ENCODE measurements around the gene CCNL2.

The CCNL2 gene

DNA sequence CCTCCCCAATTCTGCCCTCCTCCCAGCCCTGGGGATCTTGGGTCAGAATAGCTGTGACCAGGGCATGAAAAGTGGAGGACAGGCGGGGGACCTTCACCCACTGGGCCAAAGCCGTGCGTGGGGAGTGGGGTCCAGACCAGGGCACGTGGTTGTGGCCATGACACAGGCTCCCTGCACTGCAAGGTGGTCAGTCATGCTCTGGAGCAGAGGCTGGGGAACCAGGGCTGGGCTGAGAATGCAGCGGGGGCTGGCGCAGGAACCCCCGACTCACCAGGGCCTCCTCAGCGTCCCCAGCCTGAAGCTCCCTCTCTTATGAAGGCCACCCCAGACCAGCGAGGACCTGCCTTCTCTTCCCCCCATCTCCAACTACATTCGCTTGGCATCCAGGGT is 52.6 kb downstream of the CCNL2 start:
- peak overlapping the region; percentile 83 for H3K4me3 ChIP-seq (replicated peaks; ENCODE audit: low read depth, low read length)
- TF ChIP-seq, protein P1, sequence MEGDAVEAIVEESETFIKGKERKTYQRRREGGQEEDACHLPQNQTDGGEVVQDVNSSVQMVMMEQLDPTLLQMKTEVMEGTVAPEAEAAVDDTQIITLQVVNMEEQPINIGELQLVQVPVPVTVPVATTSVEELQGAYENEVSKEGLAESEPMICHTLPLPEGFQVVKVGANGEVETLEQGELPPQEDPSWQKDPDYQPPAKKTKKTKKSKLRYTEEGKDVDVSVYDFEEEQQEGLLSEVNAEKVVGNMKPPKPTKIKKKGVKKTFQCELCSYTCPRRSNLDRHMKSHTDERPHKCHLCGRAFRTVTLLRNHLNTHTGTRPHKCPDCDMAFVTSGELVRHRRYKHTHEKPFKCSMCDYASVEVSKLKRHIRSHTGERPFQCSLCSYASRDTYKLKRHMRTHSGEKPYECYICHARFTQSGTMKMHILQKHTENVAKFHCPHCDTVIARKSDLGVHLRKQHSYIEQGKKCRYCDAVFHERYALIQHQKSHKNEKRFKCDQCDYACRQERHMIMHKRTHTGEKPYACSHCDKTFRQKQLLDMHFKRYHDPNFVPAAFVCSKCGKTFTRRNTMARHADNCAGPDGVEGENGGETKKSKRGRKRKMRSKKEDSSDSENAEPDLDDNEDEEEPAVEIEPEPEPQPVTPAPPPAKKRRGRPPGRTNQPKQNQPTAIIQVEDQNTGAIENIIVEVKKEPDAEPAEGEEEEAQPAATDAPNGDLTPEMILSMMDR (IDR thresholded peaks at IDR 0.05; ENCODE audit: low read depth, low read length, missing control alignments), result no peak
- no peak for DNase-seq (ENCODE audit: extremely low read depth, low read depth)

DNA sequence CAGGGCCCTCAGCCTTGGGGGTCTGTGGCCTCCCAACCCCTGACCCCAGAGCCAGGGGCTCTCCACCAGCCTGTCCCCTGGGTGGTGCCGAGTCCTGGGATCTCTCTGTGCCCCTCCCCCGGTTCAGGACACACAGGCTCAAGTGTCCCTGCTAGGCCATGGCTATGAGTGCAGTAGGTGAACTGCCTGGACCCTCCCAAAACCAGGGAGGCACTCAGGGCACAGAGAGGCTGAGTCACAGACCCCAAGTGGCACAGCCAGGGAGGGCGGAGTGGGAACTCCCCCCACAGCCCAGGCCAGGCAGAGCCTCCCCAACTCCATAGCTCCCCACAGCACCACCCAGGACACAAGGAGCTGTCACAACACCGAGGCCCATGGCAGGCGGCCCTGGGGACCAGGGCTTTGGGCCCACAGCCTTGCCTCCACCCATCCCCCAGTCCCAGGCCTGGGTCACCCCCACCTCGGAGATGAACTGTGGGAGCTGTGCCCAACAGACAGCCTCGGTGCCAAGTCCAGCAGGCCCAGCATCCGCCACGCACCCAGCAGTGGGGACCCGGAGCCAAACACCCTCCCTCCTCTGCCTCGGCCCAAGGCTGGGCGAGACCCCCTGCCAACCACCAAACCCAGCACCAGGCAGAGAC is 53.2 kb downstream of the CCNL2 start:
- no peak for DNase-seq (ENCODE audit: extremely low read depth, low read depth)
- H3K4me3 ChIP-seq (replicated peaks; ENCODE audit: low read depth, low read length), result peak overlapping the region; percentile 25
- TF ChIP-seq, protein P1 (IDR thresholded peaks at IDR 0.05; ENCODE audit: low read depth, low read length, missing control alignments), result no peak

DNA sequence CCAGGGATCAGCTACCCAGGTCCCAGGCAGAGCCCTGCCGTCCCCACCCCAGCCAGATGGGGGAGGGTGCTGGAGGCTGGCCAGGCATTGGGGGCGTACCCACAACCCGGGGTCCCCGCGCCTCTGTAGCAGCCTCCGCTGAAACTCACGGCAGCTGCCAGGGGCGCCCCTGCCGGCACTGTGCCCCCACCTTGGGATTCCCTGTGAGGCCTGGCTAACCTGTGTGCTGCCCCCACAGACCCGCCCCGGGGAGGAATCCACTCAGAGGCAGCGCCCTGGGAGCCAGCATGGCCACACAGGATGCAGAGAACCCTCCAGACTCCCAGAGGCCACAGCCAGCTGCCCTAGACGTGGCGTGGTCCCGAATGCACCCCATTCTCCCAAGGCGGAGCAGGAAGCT is 53.8 kb downstream of the CCNL2 start:
- TF ChIP-seq, protein P1 (IDR thresholded peaks at IDR 0.05; ENCODE audit: low read depth, low read length, missing control alignments), result no peak
- peak overlapping the region; percentile 25 for H3K4me3 ChIP-seq (replicated peaks; ENCODE audit: low read depth, low read length)
- no peak for DNase-seq (ENCODE audit: extremely low read depth, low read depth)

DNA sequence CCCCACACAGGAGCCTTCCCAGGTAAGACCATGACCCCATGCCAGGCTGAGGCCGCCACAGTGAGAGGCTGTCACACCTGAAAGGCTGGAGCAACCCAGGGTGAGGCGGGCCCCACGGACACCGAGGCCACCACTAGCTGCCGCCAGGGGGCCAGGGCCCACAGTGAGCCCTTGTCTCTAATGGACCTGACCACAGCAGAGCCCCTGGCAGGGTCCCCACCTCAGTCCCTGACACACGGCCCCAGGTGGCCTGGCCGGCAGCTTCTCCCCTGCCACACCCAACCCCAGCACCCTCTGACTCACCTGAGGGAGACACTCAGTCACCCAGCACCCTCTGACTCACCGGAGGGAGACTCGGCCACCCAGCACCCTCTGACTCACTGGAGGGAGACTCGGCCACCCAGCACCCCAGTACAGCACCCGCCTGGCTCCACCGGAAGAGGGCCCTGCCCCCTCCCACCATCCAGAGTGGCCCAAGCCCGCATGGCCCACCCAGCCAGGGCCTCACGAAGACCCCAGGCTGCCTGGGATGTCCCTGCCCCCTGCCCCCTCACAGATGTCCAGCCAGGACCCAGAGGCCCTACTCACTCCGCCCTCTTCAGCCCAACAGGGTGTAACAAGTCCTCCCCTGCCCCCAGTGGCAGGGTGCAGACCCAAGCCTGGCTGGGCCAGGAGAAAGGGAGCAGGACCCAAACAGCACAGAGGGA is 54.3 kb downstream of the CCNL2 start:
- TF ChIP-seq, protein P1 (IDR thresholded peaks at IDR 0.05; ENCODE audit: low read depth, low read length, missing control alignments), result peak; percentile 63
- H3K4me3 ChIP-seq (replicated peaks; ENCODE audit: low read depth, low read length), result peak overlapping the region; percentile 25
- no peak for DNase-seq (ENCODE audit: extremely low read depth, low read depth)

DNA sequence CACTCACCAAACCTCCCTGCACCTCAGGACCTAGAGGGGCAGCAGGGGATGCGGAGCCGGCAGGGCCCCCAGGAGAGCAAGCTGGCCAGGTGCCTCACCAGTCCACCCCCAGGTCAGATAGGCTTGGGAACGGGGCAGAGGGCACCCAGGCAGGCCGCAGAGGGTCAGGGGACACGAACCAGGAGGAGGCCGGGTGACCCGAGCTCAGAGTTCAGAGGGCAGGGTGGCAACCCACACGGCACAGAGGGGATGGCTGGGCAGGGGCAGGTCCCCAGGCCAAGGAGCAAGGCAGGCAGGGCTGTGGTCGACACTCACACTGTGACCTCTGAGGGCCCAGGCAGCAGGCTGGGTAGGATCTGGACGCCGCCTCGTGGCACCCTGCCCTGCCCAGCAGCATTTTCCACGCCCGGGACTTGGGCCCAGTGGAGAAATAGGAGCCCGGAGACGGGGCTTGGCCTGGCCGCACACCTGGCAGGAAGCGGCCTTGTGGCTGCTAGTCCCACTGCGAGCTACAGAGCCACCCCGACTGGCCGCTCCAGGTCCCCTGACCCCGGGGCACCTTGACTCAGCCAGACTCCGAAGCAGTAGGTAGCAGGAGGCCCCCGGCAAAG is 55.2 kb downstream of the CCNL2 start:
- no peak overlapping the region for H3K4me3 ChIP-seq (replicated peaks; ENCODE audit: low read depth, low read length)
- TF ChIP-seq, protein P1 (IDR thresholded peaks at IDR 0.05; ENCODE audit: low read depth, low read length, missing control alignments), result no peak
- DNase-seq (ENCODE audit: extremely low read depth, low read depth), result no peak

DNA sequence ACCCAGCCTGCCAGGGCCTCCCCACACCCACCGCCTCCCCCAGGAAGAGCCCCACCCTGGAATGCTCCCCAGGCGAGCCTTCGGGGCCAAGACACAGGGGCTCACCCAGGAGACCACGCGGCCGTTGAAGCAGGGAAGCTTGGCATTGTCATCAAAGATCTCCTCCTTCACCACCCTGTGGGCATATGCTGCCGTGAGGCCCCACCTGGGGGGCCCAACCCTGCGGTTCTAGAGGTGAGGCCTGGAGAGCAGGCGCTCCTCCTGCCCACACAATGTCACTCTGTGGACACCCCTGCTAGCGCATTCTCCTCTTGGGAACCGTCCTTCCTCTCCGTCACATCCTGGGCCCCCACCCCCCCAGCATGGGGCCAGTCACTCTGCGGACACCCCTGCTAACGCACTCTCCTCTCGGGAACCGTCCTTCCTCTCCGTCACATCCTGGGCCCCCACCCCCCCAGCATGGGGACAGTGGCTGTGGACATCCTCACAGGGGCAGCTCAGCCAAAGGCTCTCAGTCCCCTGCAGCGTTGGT is 56.5 kb downstream of the CCNL2 start:
- TF ChIP-seq, protein P1 (IDR thresholded peaks at IDR 0.05; ENCODE audit: low read depth, low read length, missing control alignments), result no peak
- H3K4me3 ChIP-seq (replicated peaks; ENCODE audit: low read depth, low read length), result no peak overlapping the region
- DNase-seq (ENCODE audit: extremely low read depth, low read depth), result no peak

Measured in HFF-Myc (cell line).